Measurements from ENCODE around the gene MCU.

GRCh38 chr10:72727130-72727529, 35.2 kb downstream of the MCU start:
- TF ChIP-seq EP300 (IDR thresholded peaks at IDR 0.05; ENCODE audit: low read depth) (no peak), CTCF (IDR thresholded peaks at IDR 0.05) (no peak), POLR2A (IDR thresholded peaks at IDR 0.05) (no peak), POLR2AphosphoS5 (IDR thresholded peaks at IDR 0.05) (no peak)
